Skeletal muscle cell (primary cell): ENCODE measurements around the gene CXCL17.
"Not testable (repeated sequence)": the region's sequence is repeated elsewhere in the genome, so short reads cannot be mapped to it uniquely, and the experiment has no call there.

Source experiments
- DNase-seq: peaks from one replicate; pipeline ENCODE4 v3.0.0-alpha.2; 2010; ENCODE audit warnings: low read depth
- H3K4me3 ChIP-seq: 2 replicates; pipeline ENCODE4 v1.5.1; 2011; ENCODE audit warnings: low read depth, mild to moderate bottlenecking, control low read depth, low read length, moderate library complexity

Gene CXCL17, protein sequence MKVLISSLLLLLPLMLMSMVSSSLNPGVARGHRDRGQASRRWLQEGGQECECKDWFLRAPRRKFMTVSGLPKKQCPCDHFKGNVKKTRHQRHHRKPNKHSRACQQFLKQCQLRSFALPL

DNA sequence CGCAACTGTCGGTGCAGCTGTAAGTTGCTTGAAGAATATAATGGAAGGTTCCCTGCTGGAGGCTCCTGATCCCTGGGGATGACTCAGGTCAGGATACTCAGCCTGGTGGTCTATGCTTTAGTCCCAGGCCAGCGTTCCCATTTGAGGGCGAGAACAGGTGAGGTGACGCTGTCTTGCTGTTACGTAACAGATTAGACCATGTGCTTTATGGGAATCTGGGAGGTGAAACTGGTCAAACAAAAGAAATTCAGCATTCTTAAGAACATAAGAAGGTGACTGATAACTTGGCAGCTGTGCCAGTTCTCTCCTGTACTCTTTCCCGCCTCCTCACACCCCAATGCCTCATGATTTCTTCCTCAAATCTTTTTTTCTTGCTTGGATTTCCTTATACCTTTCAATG is at the start of gene CXCL17:
TSS of gene CXCL17 (minus strand) at position 114 of the 400 bp plus-strand sequence. CDS start 114 bp downstream, outside the sequence.
- no peak for DNase-seq
- H3K4me3 ChIP-seq = no peak within 1 kb of the TSS

DNA sequence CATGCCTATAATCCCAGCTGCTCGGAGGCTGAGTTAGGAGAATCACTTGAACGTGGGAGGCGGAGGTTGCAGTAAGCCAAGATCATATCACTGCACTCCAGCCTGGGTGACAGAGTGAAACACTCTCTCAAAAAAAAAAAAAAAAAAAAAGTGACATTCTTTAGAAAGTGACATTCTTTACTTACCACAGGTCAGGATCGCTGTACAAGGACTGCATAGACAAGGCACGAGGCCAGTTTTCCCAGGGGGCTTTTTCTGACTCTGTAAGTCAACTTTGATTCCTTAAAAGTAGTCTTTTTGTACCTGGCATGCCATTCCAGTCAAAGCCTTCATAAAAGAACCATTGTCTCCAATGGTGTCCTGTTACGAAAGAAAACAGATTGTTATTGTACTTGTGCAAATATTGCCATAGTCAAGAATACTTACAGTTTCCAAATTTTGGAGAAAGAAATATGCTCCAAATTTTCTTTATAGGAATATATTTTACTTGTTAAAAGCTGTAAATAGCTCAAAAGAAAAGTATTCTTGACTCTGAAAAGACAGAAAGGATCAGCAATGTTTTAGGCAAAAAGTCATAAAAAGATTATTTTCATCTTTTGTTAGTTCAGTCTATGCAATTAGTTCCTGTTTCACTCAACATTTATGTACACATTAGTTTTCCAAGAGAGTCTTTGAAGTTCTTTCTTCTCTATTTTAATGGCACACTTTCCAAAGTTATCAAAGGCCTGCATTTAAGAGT is 46.2 kb upstream of the CXCL17 start:
- H3K4me3 ChIP-seq = no peak overlapping the region
- no peak for DNase-seq

DNA sequence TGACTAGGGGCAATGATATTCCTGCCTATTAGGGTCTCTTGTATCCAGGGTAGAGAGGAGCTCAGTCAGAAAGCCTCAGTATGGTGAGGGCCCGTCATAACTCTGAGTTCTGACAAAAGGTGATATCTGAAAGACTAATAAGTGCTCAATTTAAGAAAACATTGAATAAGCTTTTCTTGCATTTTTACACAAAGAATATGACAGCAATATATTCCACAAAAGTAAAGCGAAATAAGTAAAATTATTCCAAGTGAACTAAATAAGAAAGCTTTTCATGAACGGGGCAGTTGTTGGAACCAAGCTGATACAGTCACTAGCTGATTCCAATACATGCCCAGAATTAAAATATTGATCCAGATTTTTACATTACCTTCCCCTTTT is 45.0 kb upstream of the CXCL17 start:
- H3K4me3 ChIP-seq = no peak overlapping the region
- DNase-seq = no peak

DNA sequence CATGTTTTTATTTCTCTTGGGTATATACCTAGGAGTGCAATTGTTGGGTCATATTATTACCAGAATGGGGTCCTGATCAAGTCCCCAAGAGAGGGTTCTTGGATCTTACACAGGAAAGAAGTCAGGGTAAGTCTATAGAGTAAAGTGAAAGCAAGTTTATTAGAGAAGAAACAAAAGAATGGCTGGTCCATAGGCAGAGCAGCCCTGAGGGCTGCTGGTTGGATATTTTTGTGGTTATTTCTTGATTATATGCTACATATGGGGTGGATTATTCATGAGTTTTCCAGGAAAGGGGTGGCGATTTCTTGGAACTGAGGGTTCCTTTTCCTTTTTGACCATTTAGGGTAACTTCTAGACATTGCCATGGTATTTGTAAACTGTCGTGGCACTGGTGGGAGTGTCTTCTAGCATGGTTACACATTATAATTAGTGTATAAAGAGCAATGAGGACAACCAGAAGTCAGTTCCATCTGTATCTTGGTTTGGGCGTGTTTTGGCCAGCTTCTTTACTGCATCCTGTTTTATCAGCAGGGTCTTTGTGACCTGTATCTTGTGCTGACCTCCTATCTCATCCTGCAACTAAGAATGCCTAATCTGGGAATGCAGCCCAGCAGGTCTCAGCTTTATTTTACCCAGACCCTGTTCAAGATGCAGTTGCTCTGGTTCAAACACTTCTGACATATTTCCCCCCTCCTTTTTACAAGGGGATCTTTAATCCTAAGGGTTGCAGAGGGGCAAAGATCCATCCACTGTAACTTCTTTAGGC is 44.5 kb upstream of the CXCL17 start:
- no peak overlapping the region for H3K4me3 ChIP-seq
- no peak for DNase-seq

DNA sequence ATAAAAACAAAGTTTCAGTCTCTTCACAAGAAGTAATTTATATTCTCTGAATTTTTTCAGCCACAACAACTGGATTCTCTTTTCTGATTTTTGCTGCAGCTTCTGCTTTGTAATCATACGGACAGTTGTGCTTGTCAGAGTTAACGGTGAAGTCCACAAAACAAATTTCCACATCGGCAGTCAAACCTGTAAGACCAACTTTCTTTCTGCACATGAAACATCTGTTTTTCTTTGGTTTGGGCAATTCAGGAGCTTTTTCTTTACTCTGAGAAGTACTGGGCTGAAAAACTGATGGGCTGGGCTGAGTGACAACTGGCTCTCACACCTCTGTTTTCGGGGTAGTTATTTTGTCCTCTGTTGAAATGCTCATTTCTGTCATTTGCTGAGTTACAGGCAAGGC is 42.3 kb upstream of the CXCL17 start:
- H3K4me3 ChIP-seq, DNase-seq: not testable (repeated sequence)

DNA sequence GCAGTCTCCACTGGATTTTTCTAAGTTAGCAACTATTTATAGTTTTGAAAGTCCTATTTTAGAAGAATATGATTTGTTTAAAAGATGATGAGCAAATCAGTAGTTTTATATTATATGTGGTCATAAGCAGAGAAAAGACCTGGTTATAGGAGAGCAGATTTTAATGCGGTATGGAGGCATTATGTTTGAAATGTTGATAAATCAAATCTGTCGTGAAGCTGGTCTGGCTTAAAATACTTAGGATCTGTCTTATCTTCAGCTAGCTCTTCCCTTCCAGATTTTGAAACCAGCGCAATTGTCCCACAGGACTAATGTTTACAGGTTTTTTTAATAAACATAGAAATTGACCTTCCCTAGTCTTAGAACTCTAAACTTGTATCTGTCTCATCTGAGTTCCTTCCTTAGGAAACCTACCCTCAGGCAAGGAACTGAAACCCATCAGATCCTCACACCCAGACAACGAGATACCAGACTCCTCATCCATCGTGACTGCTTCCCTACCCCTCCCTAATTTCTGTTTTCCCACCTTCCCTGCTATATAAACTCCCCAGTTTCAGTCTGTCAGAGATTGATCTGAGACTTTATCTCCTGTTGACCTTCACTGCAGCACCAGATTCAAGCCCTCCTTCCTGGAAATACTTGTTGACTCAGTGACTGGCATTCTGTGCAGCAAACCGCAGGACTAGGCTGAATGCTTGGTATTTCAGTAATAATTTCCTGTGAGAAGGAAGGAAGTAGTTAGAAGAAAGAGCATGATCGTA is 37.8 kb upstream of the CXCL17 start:
- no peak overlapping the region for H3K4me3 ChIP-seq
- DNase-seq = no peak

DNA sequence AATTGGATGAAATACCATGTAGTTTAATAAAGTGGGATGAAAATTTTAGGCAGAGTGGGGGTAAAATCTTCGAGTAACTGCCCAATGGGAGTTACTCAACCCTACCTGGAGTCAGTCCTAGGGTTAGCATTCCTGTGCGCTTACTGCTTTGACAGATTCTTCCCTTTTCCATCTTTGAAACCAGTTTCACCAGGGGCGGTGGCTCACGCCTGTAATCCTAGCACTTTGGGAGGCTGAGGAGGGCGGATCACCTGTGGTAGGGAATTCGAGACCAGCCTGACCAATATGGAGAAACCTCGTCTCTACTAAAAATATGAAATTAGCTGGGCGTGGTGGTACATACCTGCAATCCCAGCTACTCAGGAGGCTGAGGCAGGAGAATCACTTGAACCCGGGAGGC is 37.0 kb upstream of the CXCL17 start:
- DNase-seq = no peak
- H3K4me3 ChIP-seq = no peak overlapping the region

DNA sequence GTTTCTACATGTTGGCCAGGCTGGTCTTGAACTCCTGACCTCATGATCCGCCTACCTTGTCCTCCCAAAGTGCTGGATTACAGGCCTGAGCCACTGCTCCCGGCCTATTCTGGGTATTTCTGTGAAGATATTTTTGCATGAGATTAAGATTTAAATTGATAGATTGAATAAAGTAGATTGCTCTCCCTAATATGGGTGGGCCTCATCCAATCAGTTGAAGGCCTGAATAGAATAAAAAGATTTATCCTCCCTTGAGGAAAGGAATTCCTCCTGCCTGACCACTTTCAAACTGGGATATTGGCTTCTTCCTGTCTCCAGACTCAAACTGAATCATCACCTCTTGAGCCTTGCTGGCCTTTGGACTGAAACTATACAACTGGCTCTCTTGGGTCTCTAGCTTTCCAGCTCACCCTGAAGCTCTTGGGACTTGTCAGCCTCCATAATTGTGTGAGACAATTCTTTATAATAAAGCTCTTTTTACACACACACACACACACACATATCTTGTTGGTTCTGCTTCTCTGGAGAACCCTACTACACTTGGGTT is 36.1 kb upstream of the CXCL17 start:
- no peak overlapping the region for H3K4me3 ChIP-seq
- DNase-seq = no peak

DNA sequence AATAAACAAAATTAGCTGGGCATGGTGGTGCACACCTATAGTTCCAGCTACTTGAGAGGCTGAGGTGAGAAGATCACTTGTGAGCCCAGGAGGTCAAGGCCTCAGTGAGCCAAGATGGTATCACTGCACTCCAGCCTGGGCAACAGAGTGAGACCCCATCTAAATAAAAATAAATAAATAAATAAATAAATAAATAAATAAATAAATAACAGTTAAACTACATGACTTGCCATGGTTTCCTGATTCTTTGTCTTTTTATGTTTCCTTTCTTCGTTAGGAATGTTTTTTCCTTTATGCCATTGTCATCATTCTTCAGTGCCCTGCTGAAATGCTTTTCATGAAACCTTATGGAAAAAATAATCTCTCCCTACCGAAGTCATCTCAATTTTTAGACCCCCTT is 35.2 kb upstream of the CXCL17 start:
- DNase-seq = no peak

DNA sequence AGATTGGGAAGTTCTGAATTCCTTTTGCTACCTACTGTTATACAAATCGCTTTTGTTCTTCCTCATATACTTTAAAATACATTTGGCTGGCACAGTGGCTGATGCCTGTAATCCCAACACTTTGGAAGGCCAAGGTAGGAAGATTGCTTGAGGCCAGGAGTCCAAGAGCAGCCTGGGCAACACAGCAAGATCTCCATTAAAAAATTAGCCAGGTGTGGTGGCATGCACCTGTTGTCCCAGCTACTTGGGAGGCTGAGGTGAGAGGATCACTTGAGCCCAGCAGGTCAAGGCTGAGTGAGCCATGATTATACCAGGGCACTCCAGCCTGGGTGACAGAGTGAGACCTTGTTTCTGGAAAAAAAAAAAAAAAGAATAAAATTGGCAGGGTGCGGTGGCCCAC is 34.4 kb upstream of the CXCL17 start:
- DNase-seq = no peak

More for the DNA sequence above, 35.2 kb upstream of the CXCL17 start:
- H3K4me3 ChIP-seq = no peak overlapping the region

DNA sequence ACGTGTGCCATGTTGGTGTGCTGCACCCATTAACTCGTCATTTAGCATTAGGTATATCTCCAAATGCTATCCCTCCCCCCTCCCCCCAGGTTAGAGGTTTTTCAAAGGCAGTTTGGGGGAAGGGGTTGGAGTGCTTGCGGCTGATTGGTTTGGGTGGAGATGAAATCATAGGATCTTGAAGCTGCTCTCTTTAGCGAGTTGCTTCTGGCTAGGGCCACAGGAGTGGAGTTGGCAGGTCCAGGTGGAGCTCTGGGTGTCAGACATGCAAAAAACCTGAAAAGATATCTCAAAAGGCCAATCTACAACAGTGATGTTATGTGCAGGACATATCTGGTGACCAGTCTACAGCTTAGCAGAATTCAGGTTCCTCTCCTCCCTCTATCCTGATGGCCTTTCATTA is 32.6 kb upstream of the CXCL17 start:
- no peak for DNase-seq
- no peak overlapping the region for H3K4me3 ChIP-seq

More for the DNA sequence above, 34.4 kb upstream of the CXCL17 start:
- no peak overlapping the region for H3K4me3 ChIP-seq

DNA sequence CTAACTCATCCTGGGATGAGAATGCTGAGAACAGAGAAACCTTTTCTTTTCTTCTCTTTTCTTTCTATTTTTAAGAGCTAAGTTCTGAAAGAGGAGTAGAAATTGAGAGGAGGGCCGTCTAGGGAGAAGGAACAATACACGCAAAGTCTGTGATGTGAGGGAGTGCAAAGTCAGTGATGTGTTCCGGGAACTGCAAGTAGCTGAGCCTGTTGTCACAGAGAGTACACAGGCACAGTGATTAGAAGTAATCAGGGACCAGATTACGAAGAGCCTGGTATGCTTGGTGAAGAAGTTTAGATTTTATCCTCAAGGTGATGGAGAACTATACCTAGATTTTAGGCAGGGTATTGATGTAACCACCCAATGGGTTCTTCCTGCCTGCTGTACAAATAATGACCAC is 32.0 kb upstream of the CXCL17 start:
- no peak overlapping the region for H3K4me3 ChIP-seq
- DNase-seq = no peak

DNA sequence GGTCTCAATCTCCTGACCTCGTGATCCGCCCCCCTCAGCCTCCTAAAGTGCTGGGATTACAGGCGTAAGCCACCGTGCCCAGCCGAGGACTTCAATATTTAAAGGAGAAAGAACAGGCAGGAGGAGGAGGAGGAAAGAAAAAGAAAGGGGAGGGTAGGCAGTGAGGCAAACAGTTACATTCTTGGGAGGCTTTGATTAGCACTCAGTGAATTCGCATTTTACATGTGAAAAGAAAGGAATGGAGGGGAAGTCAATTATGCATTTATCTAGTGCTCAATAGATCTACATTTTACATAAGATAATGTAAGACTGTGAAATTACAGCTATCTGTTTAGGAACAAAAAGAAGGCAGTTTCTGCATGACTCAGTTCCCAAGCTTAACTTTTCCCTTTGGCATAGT is 30.9 kb upstream of the CXCL17 start:
- no peak overlapping the region for H3K4me3 ChIP-seq
- no peak for DNase-seq

DNA sequence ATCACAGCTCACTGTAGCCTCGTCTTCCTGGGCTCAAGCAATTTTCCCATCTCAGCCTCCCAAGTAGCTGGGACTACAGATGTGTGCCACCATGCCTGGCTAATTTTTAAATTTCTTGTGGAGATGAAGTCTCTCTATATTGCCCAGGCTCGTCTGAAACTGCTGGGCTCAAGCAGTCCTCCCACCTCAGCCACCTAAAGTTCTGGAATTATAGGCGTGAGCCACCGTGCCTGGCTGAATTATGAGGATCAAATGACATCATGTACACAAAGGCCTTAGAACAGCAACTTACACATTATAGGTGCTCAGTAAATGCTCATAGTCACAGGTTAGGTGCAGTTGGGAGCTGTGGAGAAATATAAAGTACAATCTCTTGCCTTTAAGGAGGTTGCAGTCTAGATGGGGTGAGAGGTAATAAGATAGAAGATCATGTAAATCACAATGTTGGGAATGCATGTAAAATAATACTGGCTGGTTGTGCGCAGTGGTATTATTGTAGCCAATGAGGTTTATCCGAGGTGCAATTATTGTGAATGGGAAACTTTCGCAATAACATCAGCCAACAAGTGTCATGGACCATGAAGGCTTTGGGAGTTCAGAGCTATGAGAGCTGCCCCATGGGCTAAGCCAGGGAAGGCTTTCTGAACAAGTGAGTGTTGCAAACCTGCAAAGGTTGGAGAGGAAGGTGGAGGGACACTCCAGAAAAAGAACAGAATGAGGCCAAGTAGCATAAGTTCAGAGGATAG is 29.8 kb upstream of the CXCL17 start:
- H3K4me3 ChIP-seq = no peak overlapping the region
- no peak for DNase-seq

DNA sequence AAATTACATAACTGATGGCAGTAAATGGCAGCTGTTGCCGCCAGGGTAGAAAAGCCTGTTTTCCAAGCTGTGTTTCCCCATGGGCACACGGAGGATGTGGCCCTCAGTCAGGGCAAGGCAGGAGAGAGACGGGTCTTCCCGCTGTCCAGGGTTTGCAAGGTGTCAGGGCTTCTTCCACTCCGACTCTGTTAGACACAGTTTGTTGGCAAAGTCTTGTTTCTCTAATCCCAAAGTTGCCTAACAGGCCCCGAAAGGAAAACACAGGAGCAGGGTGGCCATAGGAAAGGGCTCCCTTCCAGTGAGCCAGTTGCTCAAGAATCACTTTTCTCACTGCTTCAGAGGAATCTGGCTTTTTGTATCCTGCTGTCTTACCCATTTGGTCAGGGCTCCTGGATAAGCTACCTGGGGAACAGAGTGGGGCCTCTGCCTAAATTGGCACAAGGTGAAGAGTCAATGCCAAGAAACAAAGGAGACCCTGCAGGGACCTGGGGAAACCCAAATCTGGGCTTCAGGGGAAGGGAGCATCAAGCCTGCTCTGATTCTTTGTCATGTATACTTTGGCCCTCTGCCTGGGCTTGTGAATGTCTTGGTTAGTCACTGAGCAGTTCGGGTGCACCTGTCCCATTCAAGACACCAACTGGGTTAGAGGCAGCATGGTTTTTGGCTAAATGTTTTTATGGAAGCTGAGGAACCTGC is 29.0 kb upstream of the CXCL17 start:
- H3K4me3 ChIP-seq = no peak overlapping the region
- DNase-seq = no peak

DNA sequence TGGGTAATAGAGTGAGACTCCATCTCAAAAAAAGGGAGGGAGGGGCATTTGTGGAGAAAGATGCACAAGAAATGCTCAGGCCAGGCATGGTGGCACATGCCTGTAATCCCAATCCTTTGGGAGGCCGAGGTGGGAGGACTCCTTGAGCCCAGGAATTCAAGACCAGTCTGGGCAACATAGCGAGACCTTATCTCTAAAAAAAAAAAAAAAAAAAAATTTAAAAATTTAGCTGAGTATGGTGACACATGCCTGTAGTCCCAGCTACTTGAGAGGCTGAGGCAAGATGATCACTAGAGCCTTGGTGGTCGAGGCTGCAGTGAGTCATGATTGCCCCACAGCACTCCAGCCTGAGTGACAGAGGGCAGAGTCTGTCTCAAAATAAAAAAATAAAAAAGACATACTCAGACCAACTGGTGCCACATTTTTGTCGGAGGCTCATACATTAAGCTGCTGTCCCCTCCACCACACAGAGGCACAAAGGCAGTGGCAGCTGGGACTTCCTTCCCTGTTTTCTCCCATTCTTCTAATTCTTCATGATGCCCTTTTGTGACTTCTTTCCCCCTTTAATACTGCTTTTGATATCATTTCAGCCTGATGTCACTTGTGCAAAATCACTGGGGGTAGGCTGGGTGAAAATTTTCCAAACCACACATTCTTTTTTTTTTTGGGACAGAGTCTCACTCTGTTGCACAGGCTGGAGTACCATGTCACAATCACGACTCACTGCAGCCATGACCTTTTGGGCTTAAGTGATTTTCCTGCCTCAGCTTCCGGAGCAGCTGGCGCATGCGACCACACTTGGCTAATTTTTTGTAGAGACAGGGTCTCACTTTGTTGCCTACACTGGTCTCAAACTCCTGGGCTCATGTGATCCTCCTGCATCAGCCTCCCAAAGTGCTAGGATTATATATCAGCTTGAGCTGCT is 26.8 kb upstream of the CXCL17 start:
- DNase-seq = no peak
- H3K4me3 ChIP-seq = no peak overlapping the region

DNA sequence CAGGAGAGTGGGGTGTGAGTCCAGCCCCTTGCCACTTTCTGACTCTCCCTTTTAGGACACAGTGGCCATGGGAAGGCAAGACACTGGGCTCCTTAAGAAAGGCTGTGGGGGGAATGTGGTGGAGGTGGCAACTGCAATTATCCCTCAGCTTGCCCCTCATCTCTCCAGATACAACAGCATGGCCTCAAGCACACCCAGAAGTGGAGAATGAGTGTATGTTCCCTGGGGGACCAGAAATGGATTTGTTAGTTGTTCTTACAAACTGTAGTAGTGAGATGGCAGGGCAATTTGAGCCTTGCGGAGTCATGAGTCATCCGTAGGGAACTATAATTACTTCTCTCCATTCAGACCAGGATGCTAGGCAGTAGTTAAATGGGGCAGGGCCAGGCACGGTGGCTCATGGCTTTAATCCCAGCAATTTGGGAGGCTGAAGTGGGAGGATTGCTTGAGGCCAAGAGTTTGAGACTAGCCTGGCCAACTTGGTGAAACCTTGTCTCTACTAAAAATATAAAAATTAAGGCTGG is 25.6 kb upstream of the CXCL17 start:
- DNase-seq = peak; percentile 80
- no peak overlapping the region for H3K4me3 ChIP-seq
